RWPE2 (cell line): ENCODE results near the gene TNFRSF25.

Experiments
- ATAC-seq: fragments of 200-7000 bp; cut with Tn5 transposase; 3 replicates; pipeline ENCODE4 v1.9.1; 2021; ENCODE audit warnings: low read depth
- DNase-seq: peaks from one replicate; pipeline ENCODE4 v3.0.0-alpha.2; 2020; ENCODE audit warnings: low spot score
- H3K27ac ChIP-seq: fragments of 450-650 bp; 2 replicates; pipeline ENCODE4 v1.5.1; 2017; ENCODE audit warnings: mild to moderate bottlenecking; ENCODE audit not compliant: poor library complexity, severe bottlenecking
- H3K27me3 ChIP-seq: fragments of 250-450 bp; sonication (Bioruptor Pico); 2 replicates; pipeline ENCODE4 v1.5.1; 2021; ENCODE audit warnings: mild to moderate bottlenecking, moderate library complexity; ENCODE audit not compliant: insufficient read depth, poor library complexity, severe bottlenecking
- H3K36me3 ChIP-seq: fragments of 250-450 bp; sonication (Bioruptor Pico); 2 replicates; pipeline ENCODE4 v1.5.1; 2020; ENCODE audit warnings: low read depth, mild to moderate bottlenecking, moderate library complexity
- H3K4me1 ChIP-seq: fragments of 250-450 bp; sonication (Bioruptor Pico); 2 replicates; pipeline ENCODE4 v1.5.1; 2021; ENCODE audit warnings: mild to moderate bottlenecking, moderate library complexity; ENCODE audit not compliant: insufficient read depth, poor library complexity, severe bottlenecking
- H3K4me3 ChIP-seq: fragments of 250-450 bp; sonication (Bioruptor Pico); 2 replicates; pipeline ENCODE4 v1.5.1; 2021; ENCODE audit warnings: mild to moderate bottlenecking, moderate library complexity; ENCODE audit not compliant: severe bottlenecking
- H3K9me3 ChIP-seq: fragments of 250-450 bp; sonication (Bioruptor Pico); 2 replicates; pipeline ENCODE4 v1.5.1; 2021; ENCODE audit warnings: mild to moderate bottlenecking, moderate library complexity; ENCODE audit not compliant: severe bottlenecking
- CTCF ChIP-seq: fragments of 450-650 bp; IDR thresholded peaks from one replicate; pipeline ENCODE4 v1.5.1; 2017; ENCODE audit warnings: mild to moderate bottlenecking, moderate library complexity; ENCODE audit not compliant: poor library complexity, severe bottlenecking

TNFRSF25 gene

GRCh38 chr1:6488602-6489382 is 22.8 kb upstream of the TNFRSF25 start:
- peak; percentile 62 for ATAC-seq
- H3K4me3 ChIP-seq: peak overlapping the region; percentile 65
- peak; percentile 94 for DNase-seq
- no peaks in the 10 kb centered on the region for H3K27me3 ChIP-seq
- H3K27ac ChIP-seq: peak overlapping the region; percentile 99
- H3K9me3 ChIP-seq: no peaks in the 10 kb centered on the region
- peaks cover 27% of the 10 kb centered on the region for H3K4me1 ChIP-seq
- TF ChIP-seq CTCF: no peak
- H3K36me3 ChIP-seq: peaks cover 4% of the 10 kb centered on the region

- Histone ChIP-seq H3K27me3 (no peaks in the 10 kb centered on the region), H3K27ac (peak overlapping the region; percentile 99), H3K36me3 (peaks cover 4% of the 10 kb centered on the region), H3K9me3 (no peaks in the 10 kb centered on the region), H3K4me1 (peaks cover 27% of the 10 kb centered on the region), H3K4me3 (no peak overlapping the region)
- no peak for ATAC-seq
- TF ChIP-seq CTCF: no peak
- DNase-seq: no peak
Observed at GRCh38 chr1:6487804-6488484, 22.0 kb upstream of the TNFRSF25 start.

GRCh38 chr1:6486433-6487011 is 20.5 kb upstream of the TNFRSF25 start:
- ATAC-seq (peak; percentile 37), DNase-seq (no peak)
- H3K27me3 ChIP-seq: no peaks in the 10 kb centered on the region
- H3K9me3 ChIP-seq: no peaks in the 10 kb centered on the region
- peaks cover 19% of the 10 kb centered on the region for H3K4me1 ChIP-seq
- H3K36me3 ChIP-seq: peaks cover 8% of the 10 kb centered on the region
- TF ChIP-seq CTCF: peak; percentile 91
- peak overlapping the region; percentile 49 for H3K4me3 ChIP-seq
- H3K27ac ChIP-seq: peak overlapping the region; percentile 99

- peak overlapping the region; percentile 49 for H3K4me3 ChIP-seq
- H3K27me3 ChIP-seq: no peaks in the 10 kb centered on the region
- H3K27ac ChIP-seq: peak overlapping the region; percentile 99
- H3K9me3 ChIP-seq: no peaks in the 10 kb centered on the region
- H3K4me1 ChIP-seq: peaks cover 19% of the 10 kb centered on the region
- ATAC-seq (no peak), DNase-seq (no peak)
- no peak for TF ChIP-seq CTCF
- peaks cover 12% of the 10 kb centered on the region for H3K36me3 ChIP-seq
Observed at GRCh38 chr1:6485168-6486101, 19.5 kb upstream of the TNFRSF25 start.
